ENCODE results near the gene COMMD7. TPM values are rescaled to one million over a fixed set of nuclear protein-coding genes. Genes with fewer than 3 reads are reported as not detected.

COMMD7 gene
- total RNA-seq, 4 donors from 2014 or later: 9.8 to 22.5 (median 10.2) TPM

- Histone ChIP-seq H3K36me3 (peaks cover 0 to 14% (median 0%) of the 10 kb centered on the region in 3 donors), H3K27me3 (no peaks in the 10 kb centered on the region), H3K4me3 (no peak overlapping the region), H3K27ac (no peak overlapping the region), H3K4me1 (peaks cover 0 to 19% (median 0%) of the 10 kb centered on the region in 3 donors), H3K9me3 (no peaks in the 10 kb centered on the region)
- TF ChIP-seq POLR2A (IDR thresholded peaks at IDR 0.05): no peak
- TF ChIP-seq, protein P1, sequence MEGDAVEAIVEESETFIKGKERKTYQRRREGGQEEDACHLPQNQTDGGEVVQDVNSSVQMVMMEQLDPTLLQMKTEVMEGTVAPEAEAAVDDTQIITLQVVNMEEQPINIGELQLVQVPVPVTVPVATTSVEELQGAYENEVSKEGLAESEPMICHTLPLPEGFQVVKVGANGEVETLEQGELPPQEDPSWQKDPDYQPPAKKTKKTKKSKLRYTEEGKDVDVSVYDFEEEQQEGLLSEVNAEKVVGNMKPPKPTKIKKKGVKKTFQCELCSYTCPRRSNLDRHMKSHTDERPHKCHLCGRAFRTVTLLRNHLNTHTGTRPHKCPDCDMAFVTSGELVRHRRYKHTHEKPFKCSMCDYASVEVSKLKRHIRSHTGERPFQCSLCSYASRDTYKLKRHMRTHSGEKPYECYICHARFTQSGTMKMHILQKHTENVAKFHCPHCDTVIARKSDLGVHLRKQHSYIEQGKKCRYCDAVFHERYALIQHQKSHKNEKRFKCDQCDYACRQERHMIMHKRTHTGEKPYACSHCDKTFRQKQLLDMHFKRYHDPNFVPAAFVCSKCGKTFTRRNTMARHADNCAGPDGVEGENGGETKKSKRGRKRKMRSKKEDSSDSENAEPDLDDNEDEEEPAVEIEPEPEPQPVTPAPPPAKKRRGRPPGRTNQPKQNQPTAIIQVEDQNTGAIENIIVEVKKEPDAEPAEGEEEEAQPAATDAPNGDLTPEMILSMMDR (IDR thresholded peaks at IDR 0.05): peak; percentile 95 to 99 (median 98)
- 60 to 75% methylated on average over 4 to 6 of the region's 6 CpGs for WGBS, 2 donors
- DNase-seq: no peak
- intact Hi-C loops (cut with DNase I): loop anchor here (10.0 kb wide), 1 partner anchor 95 kb away; no protein-coding TSS in a partner anchor
Measured at GRCh38 chr20:32789896-32790750, 46.9 kb upstream of the COMMD7 start.

DNA sequence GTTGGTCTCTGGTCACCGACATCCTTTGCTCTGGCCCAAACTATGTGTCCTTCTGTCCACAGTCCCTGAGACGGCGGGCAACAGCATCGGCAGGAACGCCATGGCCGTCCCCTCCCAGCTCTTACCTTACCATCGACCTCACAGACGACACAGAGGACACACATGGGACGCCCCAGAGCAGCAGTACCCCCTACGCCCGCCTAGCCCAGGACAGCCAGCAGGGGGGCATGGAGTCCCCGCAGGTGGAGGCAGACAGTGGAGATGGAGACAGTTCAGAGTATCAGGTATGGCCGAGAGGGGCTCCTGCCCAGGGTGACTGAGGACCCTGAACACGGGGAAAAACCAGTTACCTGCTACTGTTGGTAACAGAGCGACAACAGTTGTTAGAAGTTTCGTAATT, 43.9 kb upstream of the COMMD7 start:
- Histone ChIP-seq H3K4me3 (no peak overlapping the region), H3K4me1 (no peaks in the 10 kb centered on the region), H3K36me3 (peaks cover 0 to 21% (median 0%) of the 10 kb centered on the region in 3 donors), H3K27ac (no peak overlapping the region), H3K9me3 (no peaks in the 10 kb centered on the region), H3K27me3 (no peaks in the 10 kb centered on the region)
- TF ChIP-seq, protein P1 (IDR thresholded peaks at IDR 0.05): no peak
- no peak for TF ChIP-seq POLR2A (IDR thresholded peaks at IDR 0.05)
- intact Hi-C loops (cut with DNase I): no loop called here
- no peak for DNase-seq
- WGBS, 2 donors: 81 to 95% methylated on average over 5 to 6 of the region's 16 CpGs

- Histone ChIP-seq H3K4me1 (no peaks in the 10 kb centered on the region), H3K9me3 (no peaks in the 10 kb centered on the region), H3K27me3 (no peaks in the 10 kb centered on the region), H3K36me3 (peaks cover 0 to 21% (median 0%) of the 10 kb centered on the region in 3 donors), H3K27ac (no peak overlapping the region), H3K4me3 (no peak overlapping the region)
- TF ChIP-seq, protein P1 (IDR thresholded peaks at IDR 0.05): no peak
- TF ChIP-seq POLR2A (IDR thresholded peaks at IDR 0.05): no peak
- no peak for DNase-seq
- intact Hi-C loops (cut with DNase I): no loop called here
- WGBS, 2 donors: 96 to 97% methylated on average over 7 to 9 of the region's 16 CpGs
Measured at GRCh38 chr20:32786059-32786760, 42.9 kb upstream of the COMMD7 start.

GRCh38 chr20:32784369-32785080, 41.3 kb upstream of the COMMD7 start:
- DNase-seq: no peak
- TF ChIP-seq, protein P1 (IDR thresholded peaks at IDR 0.05): no peak
- no peak for TF ChIP-seq POLR2A (IDR thresholded peaks at IDR 0.05)
- H3K27ac ChIP-seq: no peak overlapping the region
- no peak overlapping the region for H3K4me3 ChIP-seq
- H3K27me3 ChIP-seq: no peaks in the 10 kb centered on the region
- no peaks in the 10 kb centered on the region for H3K9me3 ChIP-seq
- H3K36me3 ChIP-seq: peaks cover 0 to 21% (median 0%) of the 10 kb centered on the region in 3 donors
- H3K4me1 ChIP-seq: no peaks in the 10 kb centered on the region
- 85 to 88% methylated on average over 9 to 11 of the region's 13 CpGs for WGBS, 2 donors
- intact Hi-C loops (cut with DNase I): no loop called here

All from esophagus squamous epithelium (tissue), 5 donors.